Endodermal cell (in vitro differentiated cells): ENCODE measurements around the gene JUP. TPM values are rescaled to one million over a fixed set of nuclear protein-coding genes. Genes with fewer than 3 reads are reported as not detected.

ENCODE experiments used
- DNase-seq: peaks from one replicate; pipeline ENCODE4 v3.0.0-alpha.2; 2017
- H3K27ac ChIP-seq: 2 replicates; pipeline ENCODE4 v1.5.1; 2013; ENCODE audit warnings: mild to moderate bottlenecking, low read depth, low read length, moderate library complexity
- H3K27me3 ChIP-seq: 2 replicates; pipeline ENCODE4 v1.6.1; 2013; ENCODE audit warnings: mild to moderate bottlenecking, low read length, moderate library complexity; ENCODE audit not compliant: insufficient read depth, control insufficient read depth, poor library complexity, severe bottlenecking
- H3K36me3 ChIP-seq: 2 replicates; pipeline ENCODE4 v1.7.0; 2013; ENCODE audit warnings: mild to moderate bottlenecking, low read length, moderate library complexity; ENCODE audit not compliant: control insufficient read depth, insufficient read depth
- H3K4me1 ChIP-seq: one replicate; pipeline ENCODE4 v1.7.0; 2013; ENCODE audit warnings: low read length; ENCODE audit not compliant: control insufficient read depth, insufficient read depth
- H3K4me3 ChIP-seq: 2 replicates; pipeline ENCODE4 v1.5.1; 2013; ENCODE audit warnings: mild to moderate bottlenecking, low read length, moderate library complexity
- H3K9ac ChIP-seq: 2 replicates; pipeline ENCODE4 v1.6.1; 2013; ENCODE audit warnings: mild to moderate bottlenecking, low read length, moderate library complexity; ENCODE audit not compliant: poor library complexity, severe bottlenecking; ENCODE audit errors: extremely low read depth
- H3K9me3 ChIP-seq: 2 replicates; pipeline ENCODE4 v1.6.1; 2013; ENCODE audit warnings: mild to moderate bottlenecking, low read length, moderate library complexity; ENCODE audit not compliant: control insufficient read depth
- H3K27ac Mint-ChIP-seq: 2 replicates; pipeline ENCODE4 v1.8.0; 2020; ENCODE audit warnings: mixed read lengths
- H3K27me3 Mint-ChIP-seq: 2 replicates; pipeline ENCODE4 v1.8.0; 2021; ENCODE audit warnings: mild to moderate bottlenecking, mixed read lengths; ENCODE audit not compliant: insufficient read depth
- H3K36me3 Mint-ChIP-seq: 2 replicates; pipeline ENCODE4 v1.8.0; 2020; ENCODE audit warnings: low read depth, mixed read lengths
- H3K4me1 Mint-ChIP-seq: 2 replicates; pipeline ENCODE4 v1.8.0; 2020; ENCODE audit warnings: mixed read lengths
- H3K4me3 Mint-ChIP-seq: 2 replicates; pipeline ENCODE4 v1.8.0; 2020; ENCODE audit warnings: mild to moderate bottlenecking, moderate library complexity, mixed read lengths
- H3K9me3 Mint-ChIP-seq: 2 replicates; pipeline ENCODE4 v1.8.0; 2020; ENCODE audit warnings: mild to moderate bottlenecking, mixed read lengths
- CTCF ChIP-seq: fragments of 200-600 bp; sonication (generic); conservative IDR thresholded peaks from 2 replicates; pipeline ENCODE4 v1.5.0; 2021; ENCODE audit warnings: antibody characterized with exemption, mild to moderate bottlenecking
- WGBS, 2 experiments: methylation state at CpG; one replicate each; pipeline versions ENCODE4 v1.1.5 to v1.1.7; 2013; ENCODE audit warnings: missing lambda C conversion rate in 2 of 2, mixed read lengths in 1 of 2; ENCODE audit not compliant: insufficient coverage in 1 of 2, insufficient read length in 1 of 2; 5-methylcytosine and 5-hydroxymethylcytosine counted together
- total RNA-seq, 2 donors: library from RNA; stranded (reverse); fragmentation: NEBNext Ultra II Directional in 1 of 2; extraction: Animal tissue kit (Norgen Biotek cat#: 25700) in 1 of 2; gene quantifications; 2 replicates in 1 of 2; 3 replicates in 1 of 2; pipeline ENCODE4 v1.2.1, GENCODE V29; 2021

Gene JUP
- total RNA-seq, 2 donors from 2014 or later = 112 to 167 TPM

DNA sequence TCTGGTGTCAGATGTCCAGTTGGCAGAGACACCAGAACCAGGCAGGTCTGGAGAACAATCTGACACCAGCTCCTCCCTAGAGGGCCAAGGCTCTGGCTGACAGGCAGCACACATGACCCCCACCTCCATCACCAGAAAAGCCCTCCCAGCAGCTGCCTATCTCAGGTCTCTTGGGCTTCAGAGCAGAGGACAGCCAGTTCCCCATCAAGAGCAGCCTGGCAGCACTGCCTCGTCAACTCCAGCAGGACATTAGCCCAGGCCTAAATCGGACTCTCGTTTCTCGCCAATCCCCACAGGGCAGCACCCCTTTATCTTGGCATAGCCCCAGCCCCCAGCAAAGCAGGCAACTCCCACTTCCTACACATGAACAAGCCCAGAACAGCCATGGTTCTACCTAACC lies 4.4 kb downstream of the JUP start:
- Mint-ChIP-seq H3K4me1 (peaks cover 29% of the 10 kb centered on the region), H3K36me3 (peaks cover 16% of the 10 kb centered on the region), H3K27ac (peak overlapping the region; percentile 82), H3K4me3 (peak overlapping the region; percentile 19), H3K27me3 (no peaks in the 10 kb centered on the region), H3K9me3 (no peaks in the 10 kb centered on the region)
- H3K4me1 ChIP-seq = peaks cover 13% of the 10 kb centered on the region
- peak overlapping the region; percentile 61 for H3K27ac ChIP-seq
- no peak overlapping the region for H3K9ac ChIP-seq
- H3K9me3 ChIP-seq = no peaks in the 10 kb centered on the region
- 93% methylated on average over 4 of the region's 4 CpGs; no CpG with 5 or more reads in 1 of the 2 experiments for WGBS, 2 experiments
- DNase-seq = no peak
- H3K36me3 ChIP-seq = peaks cover 30% of the 10 kb centered on the region
- H3K4me3 ChIP-seq = no peak overlapping the region
- no peaks in the 10 kb centered on the region for H3K27me3 ChIP-seq
- no peak for TF ChIP-seq CTCF

DNA sequence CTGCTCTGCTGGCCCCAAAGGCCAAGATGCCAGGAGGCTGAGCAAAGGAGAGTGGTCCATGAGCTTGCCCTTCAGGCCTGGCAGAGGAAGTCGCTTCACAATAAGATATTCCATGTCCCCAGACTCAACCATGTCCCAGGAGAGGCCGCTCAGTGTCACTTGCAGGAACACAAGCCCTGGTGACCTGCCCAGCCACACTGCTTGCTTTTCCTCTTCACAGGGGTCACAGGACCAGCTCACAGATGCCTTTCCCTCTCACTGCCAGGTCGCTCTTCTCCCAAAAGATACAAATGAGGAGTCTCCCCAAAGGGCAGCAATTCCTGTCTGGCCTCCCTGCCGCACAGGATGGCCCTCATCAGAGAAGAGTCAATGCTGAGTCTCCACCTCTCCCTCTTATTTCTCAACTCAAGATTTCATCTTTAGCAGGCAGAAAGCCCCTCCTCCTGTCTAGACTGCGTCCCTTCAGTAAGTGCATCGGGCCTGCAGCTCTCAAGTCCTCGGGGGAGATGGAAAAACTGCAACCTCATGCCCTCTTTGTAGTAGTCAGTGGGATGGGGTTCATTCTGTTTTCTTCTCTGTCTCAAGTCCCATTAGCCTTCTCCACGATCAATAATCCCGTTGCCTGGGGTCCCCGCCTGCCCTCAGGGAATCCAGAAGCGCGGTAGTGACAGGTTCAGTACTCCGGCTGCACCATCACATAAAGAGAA lies 5.0 kb downstream of the JUP start:
- 86 to 91% methylated on average over 13 of the region's 13 CpGs for whole genome bisulfite sequencing, 2 experiments
- H3K4me3 ChIP-seq = no peak overlapping the region
- DNase-seq = no peak
- no peaks in the 10 kb centered on the region for H3K27me3 ChIP-seq
- peak overlapping the region; percentile 61 for H3K27ac ChIP-seq
- Mint-ChIP-seq H3K4me3 (peak overlapping the region; percentile 19), H3K36me3 (peaks cover 19% of the 10 kb centered on the region), H3K9me3 (no peaks in the 10 kb centered on the region), H3K4me1 (peaks cover 26% of the 10 kb centered on the region), H3K27ac (peak overlapping the region; percentile 82), H3K27me3 (no peaks in the 10 kb centered on the region)
- no peak for TF ChIP-seq CTCF
- H3K9me3 ChIP-seq = no peaks in the 10 kb centered on the region
- H3K4me1 ChIP-seq = peaks cover 14% of the 10 kb centered on the region
- H3K9ac ChIP-seq = no peak overlapping the region
- H3K36me3 ChIP-seq = peaks cover 33% of the 10 kb centered on the region

DNA sequence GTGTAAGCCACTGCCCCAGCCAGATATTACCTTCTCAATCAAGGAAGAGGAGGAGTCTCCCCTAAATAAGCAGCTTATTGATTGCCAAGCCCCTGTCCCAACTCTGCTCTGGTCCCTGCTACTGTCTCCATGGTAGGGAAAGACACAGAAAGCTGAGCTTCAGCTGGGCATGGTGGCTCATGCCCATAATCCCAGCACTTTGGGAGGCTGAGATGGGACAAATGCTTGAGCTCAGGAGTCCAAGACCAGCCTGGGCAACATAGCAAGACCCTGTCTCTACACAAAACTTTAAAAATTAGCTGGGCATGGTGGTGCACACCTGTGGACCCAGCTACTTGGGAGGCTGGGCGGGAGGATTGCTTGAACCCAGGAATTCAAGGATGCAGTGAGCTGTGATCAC lies 6.6 kb downstream of the JUP start:
- peaks cover 36% of the 10 kb centered on the region for H3K4me1 Mint-ChIP-seq
- H3K4me1 ChIP-seq = peaks cover 14% of the 10 kb centered on the region

More for the DNA sequence above, 6.6 kb downstream of the JUP start:
- Histone ChIP-seq H3K9me3 (no peaks in the 10 kb centered on the region), H3K9ac (no peak overlapping the region), H3K27me3 (no peaks in the 10 kb centered on the region), H3K4me3 (no peak overlapping the region), H3K36me3 (peaks cover 49% of the 10 kb centered on the region), H3K27ac (no peak overlapping the region)
- 94 to 100% methylated on average over 1 of the region's 1 CpG for WGBS, 2 experiments
- TF ChIP-seq CTCF = no peak
- Mint-ChIP-seq H3K9me3 (no peaks in the 10 kb centered on the region), H3K4me3 (no peak overlapping the region), H3K27ac (no peak overlapping the region), H3K36me3 (peaks cover 34% of the 10 kb centered on the region), H3K27me3 (no peaks in the 10 kb centered on the region)
- DNase-seq = no peak
